NCI-H345 (cell line): Measurements from ENCODE around the gene MED9.

Source experiments
- DNase-seq: peaks from one replicate; lab custom pipeline; 2025; lab: John Stamatoyannopoulos, UW

The MED9 gene

GRCh38 chr17:17538417-17539391 is 61.9 kb downstream of the MED9 start:
- peak; percentile 89 for DNase-seq

GRCh38 chr17:17539591-17539990 is 62.8 kb downstream of the MED9 start:
- no peak for DNase-seq

- DNase-seq = peak; percentile 29
Observed at GRCh38 chr17:17540278-17540906, 63.6 kb downstream of the MED9 start.

GRCh38 chr17:17540935-17541639 is 64.3 kb downstream of the MED9 start:
- no peak for DNase-seq

GRCh38 chr17:17541640-17542001 is 64.8 kb downstream of the MED9 start:
- no peak for DNase-seq
